ENCODE measurements around the gene CDC42EP5. TPM values are rescaled to one million over a fixed set of nuclear protein-coding genes. Genes with fewer than 3 reads are reported as not detected.
A peak's percentile ranks its signal among the peaks of the same experiment; 100 is the strongest.

Gene CDC42EP5
- total and polyA plus RNA-seq, 2 donors from 2014 or later, result 19.3 to 29.9 TPM

GRCh38 chr19:54439174-54439851 is 33.8 kb downstream of the CDC42EP5 start:
- peak overlapping the region in 1 of 3 donors; percentile 1 for H3K9ac ChIP-seq (ENCODE audit: low read length in 3 of 3)
- intact Hi-C loops (cut with DNase I), result no loop called here
- TF ChIP-seq CTCF (IDR thresholded peaks at IDR 0.05; ENCODE audit: borderline replicate concordance, extremely low read depth, insufficient read depth), result peak; percentile 37
- H3K27ac ChIP-seq (ENCODE audit: low read depth in 2 of 2, low read length in 2 of 2), result no peak overlapping the region
- peaks cover 0 to 6% (median 3%) of the 10 kb centered on the region in 3 donors for H3K4me1 ChIP-seq (ENCODE audit: control insufficient read depth in 2 of 3, insufficient read depth in 2 of 3, low read depth in 1 of 3, low read length in 3 of 3)
- no peaks in the 10 kb centered on the region for H3K9me3 ChIP-seq (ENCODE audit: control insufficient read depth in 2 of 3, insufficient read depth in 1 of 3, low read length in 3 of 3)
- FAIRE-seq (no peak), DNase-seq (peak in 3 of 5 donors; percentile 53 to 64 (median 62))
- no peaks in the 10 kb centered on the region for H3K36me3 ChIP-seq (ENCODE audit: control insufficient read depth in 2 of 3, insufficient read depth in 3 of 3, low read length in 3 of 3)
- H3K4me3 ChIP-seq (ENCODE audit: low read length in 3 of 3), result no peak overlapping the region
- no peaks in the 10 kb centered on the region for H3K27me3 ChIP-seq (ENCODE audit: control insufficient read depth, insufficient read depth, low read length)

DNA sequence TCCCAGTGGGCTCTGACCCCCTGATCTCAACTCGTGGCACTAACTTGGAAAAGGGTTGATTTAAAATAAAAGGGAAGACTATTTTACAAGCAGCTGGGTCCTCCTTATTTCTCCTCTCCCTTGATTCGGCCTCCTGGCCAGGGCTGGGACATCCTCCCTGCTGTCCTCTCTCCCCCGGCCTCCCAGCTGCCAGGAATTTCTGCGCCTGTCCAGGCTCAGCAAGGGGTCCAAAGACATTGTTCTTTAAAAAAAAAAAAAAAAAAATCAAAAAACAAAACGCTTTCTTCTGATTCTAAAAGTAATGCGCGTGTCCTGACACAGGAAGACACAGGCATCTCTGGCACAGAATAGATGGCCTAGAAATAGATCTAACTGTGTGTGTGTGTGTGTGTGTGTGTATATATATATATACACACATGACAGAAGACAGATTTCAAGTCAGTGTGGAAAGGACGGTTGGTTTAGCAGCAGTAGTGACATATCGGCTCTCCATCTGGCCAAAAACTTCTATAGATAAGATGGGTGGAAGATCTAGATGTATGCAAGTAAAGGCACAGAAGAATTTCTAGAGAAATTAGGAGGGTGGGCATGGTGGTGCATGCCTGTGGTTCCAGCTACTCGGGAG is 36.4 kb downstream of the CDC42EP5 start:
- Histone ChIP-seq H3K9me3 (ENCODE audit: control insufficient read depth in 2 of 3, insufficient read depth in 1 of 3, low read length in 3 of 3) (no peaks in the 10 kb centered on the region), H3K27me3 (ENCODE audit: control insufficient read depth, insufficient read depth, low read length) (no peaks in the 10 kb centered on the region), H3K9ac (ENCODE audit: low read length in 3 of 3) (no peak overlapping the region), H3K4me3 (ENCODE audit: low read length in 3 of 3) (no peak overlapping the region), H3K27ac (ENCODE audit: low read depth in 2 of 2, low read length in 2 of 2) (no peak overlapping the region), H3K4me1 (ENCODE audit: control insufficient read depth in 2 of 3, insufficient read depth in 2 of 3, low read depth in 1 of 3, low read length in 3 of 3) (peaks cover 0 to 6% (median 3%) of the 10 kb centered on the region in 3 donors), H3K36me3 (ENCODE audit: control insufficient read depth in 2 of 3, insufficient read depth in 3 of 3, low read length in 3 of 3) (no peaks in the 10 kb centered on the region)
- intact Hi-C loops (cut with DNase I), result no loop called here
- FAIRE-seq, result no peak
- no peak for TF ChIP-seq CTCF (IDR thresholded peaks at IDR 0.05; ENCODE audit: borderline replicate concordance, extremely low read depth, insufficient read depth)
- DNase-seq, result peak in 1 of 5 donors; percentile 44

DNA sequence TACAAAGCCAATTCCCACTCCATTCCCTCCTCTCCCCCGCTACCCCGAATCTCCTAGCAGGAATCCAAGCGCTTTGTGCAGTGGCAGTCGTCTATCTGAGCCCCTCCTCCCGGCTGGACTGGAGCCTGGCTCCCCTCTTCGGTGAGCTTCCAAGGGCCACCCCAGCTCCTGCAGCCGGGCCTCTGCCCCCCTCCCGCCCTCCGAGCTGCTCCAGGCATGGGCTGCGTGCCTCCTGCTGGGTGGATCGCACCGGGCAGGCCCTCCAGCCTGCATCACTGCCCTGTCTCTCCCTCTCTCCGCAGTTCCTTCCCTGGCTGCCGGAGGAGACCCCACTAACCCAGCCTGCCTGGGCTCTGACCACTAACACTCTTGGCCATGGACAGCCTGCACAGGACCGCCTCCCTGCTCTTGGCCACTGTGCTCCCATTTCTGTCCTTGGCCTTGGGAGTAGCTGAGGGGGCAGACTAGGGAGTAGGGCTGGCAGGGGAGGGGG is 37.0 kb downstream of the CDC42EP5 start:
- Histone ChIP-seq H3K36me3 (ENCODE audit: control insufficient read depth in 2 of 3, insufficient read depth in 3 of 3, low read length in 3 of 3) (no peaks in the 10 kb centered on the region), H3K27me3 (ENCODE audit: control insufficient read depth, insufficient read depth, low read length) (no peaks in the 10 kb centered on the region), H3K4me3 (ENCODE audit: low read length in 3 of 3) (no peak overlapping the region), H3K27ac (ENCODE audit: low read depth in 2 of 2, low read length in 2 of 2) (no peak overlapping the region), H3K4me1 (ENCODE audit: control insufficient read depth in 2 of 3, insufficient read depth in 2 of 3, low read depth in 1 of 3, low read length in 3 of 3) (peaks cover 0 to 7% (median 6%) of the 10 kb centered on the region in 3 donors), H3K9ac (ENCODE audit: low read length in 3 of 3) (no peak overlapping the region), H3K9me3 (ENCODE audit: control insufficient read depth in 2 of 3, insufficient read depth in 1 of 3, low read length in 3 of 3) (no peaks in the 10 kb centered on the region)
- intact Hi-C loops (cut with DNase I), result no loop called here
- TF ChIP-seq CTCF (IDR thresholded peaks at IDR 0.05; ENCODE audit: borderline replicate concordance, extremely low read depth, insufficient read depth), result no peak
- DNase-seq, result peak in 2 of 5 donors; percentile 54 to 59
- no peak for FAIRE-seq
